ENCODE data around the gene KLK8.

Gene KLK8

GRCh38 chr19:51006406-51006805, 5.0 kb upstream of the KLK8 start:
- DNase-seq (ENCODE audit: low spot score) = no peak
- TF ChIP-seq CTCF (conservative IDR thresholded peaks at IDR 0.05; ENCODE audit: low read depth) = no peak
- CTCF ChIA-PET = interaction anchor here (0.6 kb wide), 1 partner anchor 169 kb away, joined by 3 read pairs; no protein-coding TSS in a partner anchor
- H3K27ac ChIP-seq = no peak overlapping the region
- POLR2A ChIA-PET (ENCODE audit: low non-redundant PET) = no interaction called here

- no peak overlapping the region for H3K27ac ChIP-seq
- ChIA-PET POLR2A (ENCODE audit: low non-redundant PET) (no interaction called here), CTCF (no interaction called here)
Measured at GRCh38 chr19:51005248-51005647, 3.8 kb upstream of the KLK8 start.

DNA sequence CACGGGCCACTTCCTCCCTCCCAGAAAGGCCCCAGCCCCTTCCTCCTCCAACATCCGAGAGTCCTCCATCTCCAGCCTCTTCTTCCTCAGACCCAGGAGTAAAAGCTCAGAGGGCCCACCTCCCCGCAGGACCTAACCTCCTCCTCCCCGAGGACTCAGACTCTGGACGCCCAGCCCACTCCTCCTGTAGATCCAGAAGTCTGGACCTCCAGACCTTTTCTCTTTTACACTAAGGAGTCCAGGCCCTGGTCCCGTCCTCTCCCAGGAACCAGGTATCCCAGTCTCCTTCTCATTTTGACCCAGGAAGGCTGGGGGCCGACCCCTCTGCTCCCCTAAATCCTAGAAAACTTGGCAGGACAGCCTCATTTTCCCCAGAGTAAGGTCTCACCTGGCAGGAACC, 1.9 kb upstream of the KLK8 start:
- H3K27ac ChIP-seq = no peak overlapping the region
- ChIA-PET POLR2A (ENCODE audit: low non-redundant PET) (no interaction called here), CTCF (interaction anchor here (0.6 to 1.2 kb wide), 2 partner anchors 14 to 81 kb away, joined by 3 read pairs; no protein-coding TSS in a partner anchor)
- no peak for DNase-seq (ENCODE audit: low spot score)
- no peak for TF ChIP-seq CTCF (conservative IDR thresholded peaks at IDR 0.05; ENCODE audit: low read depth)

More at GRCh38 chr19:51005248-51005647, 3.8 kb upstream of the KLK8 start:
- DNase-seq (ENCODE audit: low spot score) = no peak
- no peak for TF ChIP-seq CTCF (conservative IDR thresholded peaks at IDR 0.05; ENCODE audit: low read depth)

GRCh38 chr19:51002542-51003311, 1.3 kb upstream of the KLK8 start:
- POLR2A ChIA-PET (ENCODE audit: low non-redundant PET) = interaction anchor here (0.7 kb wide), 1 partner anchor 70 kb away, joined by 3 read pairs; no protein-coding TSS in a partner anchor

GRCh38 chr19:51002089-51002532, 707 bp upstream of the KLK8 start:
- ChIA-PET POLR2A (ENCODE audit: low non-redundant PET) (interaction anchor here (0.7 to 0.8 kb wide), 3 partner anchors 69 to 86 kb away, joined by 3 to 4 read pairs (median 3); no protein-coding TSS in a partner anchor), CTCF (interaction anchor here (0.6 to 2.0 kb wide), 3 partner anchors 15 to 103 kb away, joined by 3 to 7 read pairs (median 6); no protein-coding TSS in a partner anchor)
- DNase-seq (ENCODE audit: low spot score) = no peak

More at GRCh38 chr19:51002542-51003311, 1.3 kb upstream of the KLK8 start:
- peak; percentile 94 for DNase-seq (ENCODE audit: low spot score)
- TF ChIP-seq CTCF (conservative IDR thresholded peaks at IDR 0.05; ENCODE audit: low read depth) = no peak
- no peak overlapping the region for H3K27ac ChIP-seq
- CTCF ChIA-PET = interaction anchor here (0.6 to 2.0 kb wide), 4 partner anchors 14 to 102 kb away, joined by 3 to 7 read pairs (median 3); no protein-coding TSS in a partner anchor

More at GRCh38 chr19:51002089-51002532, 707 bp upstream of the KLK8 start:
- H3K27ac ChIP-seq = no peak overlapping the region
- TF ChIP-seq CTCF (conservative IDR thresholded peaks at IDR 0.05; ENCODE audit: low read depth) = no peak
